Liver (tissue), 9 donors: ENCODE results near the gene PHF20. TPM values are rescaled to one million over a fixed set of nuclear protein-coding genes. Genes with fewer than 3 reads are reported as not detected.

Source experiments
- DNase-seq: peaks from one replicate; pipeline ENCODE4 v3.0.0-alpha.2; 2017; ENCODE audit warnings: low spot score
- H3K27ac ChIP-seq, 2 donors: one replicate each; pipeline ENCODE4 v1.7.0; 2013; ENCODE audit warnings: inconsistent platforms in 2 of 2, low read length in 2 of 2, control low read depth in 1 of 2, low read depth in 1 of 2, mild to moderate bottlenecking in 1 of 2
- H3K27me3 ChIP-seq, 4 donors: one replicate each; pipeline versions ENCODE4 v1.6.1 to v1.7.0; 2013; ENCODE audit warnings: low read length in 3 of 4, inconsistent platforms in 1 of 4, mild to moderate bottlenecking in 1 of 4, moderate library complexity in 1 of 4; ENCODE audit not compliant: control insufficient read depth in 4 of 4, insufficient read depth in 4 of 4
- H3K36me3 ChIP-seq, 4 donors: one replicate each; pipeline versions ENCODE4 v1.6.1 to v1.7.0; 2013; ENCODE audit warnings: low read length in 3 of 4, mild to moderate bottlenecking in 3 of 4, low read depth in 1 of 4, moderate library complexity in 1 of 4; ENCODE audit not compliant: control insufficient read depth in 4 of 4, insufficient read depth in 3 of 4
- H3K4me1 ChIP-seq, 4 donors: one replicate each; pipeline versions ENCODE4 v1.6.1 to v1.7.0; 2013; ENCODE audit warnings: low read length in 3 of 4, mild to moderate bottlenecking in 3 of 4, moderate library complexity in 1 of 4; ENCODE audit not compliant: control insufficient read depth in 4 of 4, insufficient read depth in 4 of 4
- H3K4me3 ChIP-seq, 3 donors: one replicate each; pipeline versions ENCODE4 v1.6.1 to v1.7.0; 2013; ENCODE audit warnings: low read length in 3 of 3, control low read depth in 1 of 3, low read depth in 1 of 3, mild to moderate bottlenecking in 1 of 3
- H3K9ac ChIP-seq, 2 donors: one replicate each; pipeline ENCODE4 v1.7.0; 2013; ENCODE audit warnings: low read length in 2 of 2, mild to moderate bottlenecking in 2 of 2, moderate library complexity in 2 of 2, control low read depth in 1 of 2, low read depth in 1 of 2
- H3K9me3 ChIP-seq, 4 donors: one replicate each; pipeline versions ENCODE4 v1.6.1 to v1.7.0; 2013; ENCODE audit warnings: low read length in 3 of 4; ENCODE audit not compliant: control insufficient read depth in 4 of 4
- EGR1 ChIP-seq, 2 donors: IDR thresholded peaks; 2 replicates each; pipeline ENCODE4 v1.6.1; 2016 to 2018; ENCODE audit warnings: antibody characterized with exemption in 2 of 2, low read depth in 2 of 2
- FOXA1 ChIP-seq: IDR thresholded peaks from 2 replicates; pipeline ENCODE4 v1.6.1; 2016; ENCODE audit warnings: antibody characterized with exemption
- FOXA2 ChIP-seq: IDR thresholded peaks from 2 replicates; pipeline ENCODE4 v1.6.1; 2016; ENCODE audit warnings: antibody characterized with exemption
- GABPA ChIP-seq, 2 donors: IDR thresholded peaks in 1 of 2; conservative IDR thresholded peaks in 1 of 2; 2 replicates each; pipeline ENCODE4 v1.6.1; 2016; ENCODE audit warnings: antibody characterized with exemption in 2 of 2, mild to moderate bottlenecking in 1 of 2, moderate library complexity in 1 of 2
- HNF4A ChIP-seq, 2 donors: conservative IDR thresholded peaks; 2 replicates each; pipeline ENCODE4 v1.6.1; 2016; ENCODE audit warnings: antibody characterized with exemption in 2 of 2, mild to moderate bottlenecking in 2 of 2
- HNF4G ChIP-seq: IDR thresholded peaks from 2 replicates; pipeline ENCODE4 v1.6.1; 2016; ENCODE audit warnings: antibody characterized with exemption
- JUND ChIP-seq, 2 donors: IDR thresholded peaks; 2 replicates each; pipeline ENCODE4 v1.6.1; 2016; ENCODE audit warnings: antibody characterized with exemption in 2 of 2
- NR2F2 ChIP-seq: IDR thresholded peaks from 2 replicates; pipeline ENCODE4 v1.6.1; 2016; ENCODE audit warnings: antibody characterized with exemption
- RAD21 ChIP-seq, 2 donors: IDR thresholded peaks; 2 replicates each; pipeline ENCODE4 v1.6.1; 2016; ENCODE audit warnings: antibody characterized with exemption in 2 of 2, mild to moderate bottlenecking in 2 of 2
- RXRA ChIP-seq, 2 donors: IDR thresholded peaks; 2 replicates each; pipeline ENCODE4 v1.6.1; 2017 to 2018; ENCODE audit warnings: antibody characterized with exemption in 2 of 2, mild to moderate bottlenecking in 1 of 2
- SP1 ChIP-seq: IDR thresholded peaks from 2 replicates; pipeline ENCODE4 v1.6.1; 2018; ENCODE audit warnings: antibody characterized with exemption, mild to moderate bottlenecking
- TAF1 ChIP-seq: conservative IDR thresholded peaks from 2 replicates; pipeline ENCODE4 v1.6.1; 2016; ENCODE audit warnings: antibody characterized with exemption, mild to moderate bottlenecking
- WGBS: extraction: QIAGEN DNeasy Blood & Tissue Kit; methylation state at CpG from one replicate; pipeline ENCODE4 v1.1.7; 2013; 5-methylcytosine and 5-hydroxymethylcytosine counted together
- polyA plus RNA-seq, 2 donors: library from polyadenylated mRNA; stranded (reverse) in 1 of 2; unstranded in 1 of 2; fragments of 200-250 nt in 1 of 2; fragments of >200 nt in 1 of 2; fragmentation: Nextera tagmentation in 1 of 2; extraction: Ambion mirVana in 1 of 2; gene quantifications; one replicate each; pipeline versions ENCODE4 v1.2.1 to v1.2.3, GENCODE V29; 2013 to 2015
- total RNA-seq, 2 donors: library from RNA; depleted of rRNA; stranded (reverse); fragments of >200 nt; gene quantifications; one replicate each; pipeline ENCODE4 v1.2.3, GENCODE V29; 2014
- TF ChIP-seq, protein P1 (sequence below): IDR thresholded peaks from 2 replicates; pipeline ENCODE4 v1.6.1; 2016; ENCODE audit warnings: antibody characterized with exemption
- TF ChIP-seq, protein P2 (sequence below): fragments of 150-350 bp; IDR thresholded peaks from 2 replicates; pipeline ENCODE4 v1.5.1; 2017; ENCODE audit warnings: improper control_type of control experiment, low read depth, low read length; ENCODE audit not compliant: missing input control
- TF ChIP-seq, protein P3 (sequence below): IDR thresholded peaks from 2 replicates; pipeline ENCODE4 v1.6.1; 2016; ENCODE audit warnings: antibody characterized with exemption
- TF ChIP-seq, protein P4 (sequence below): IDR thresholded peaks from 2 replicates; pipeline ENCODE4 v1.6.1; 2016; ENCODE audit warnings: antibody characterized with exemption, mild to moderate bottlenecking
- TF ChIP-seq, protein P5 (sequence below): IDR thresholded peaks from 2 replicates; pipeline ENCODE4 v1.6.1; 2016; ENCODE audit warnings: antibody characterized with exemption
- donor health status: healthy.
- donor health status: healthy.
- donor health status: healthy.
- donor health status: healthy.
- donor health status: healthy.

PHF20 gene
- total and polyA plus RNA-seq, 4 donors, result 5.1 to 11.7 (median 10.3) TPM

DNA sequence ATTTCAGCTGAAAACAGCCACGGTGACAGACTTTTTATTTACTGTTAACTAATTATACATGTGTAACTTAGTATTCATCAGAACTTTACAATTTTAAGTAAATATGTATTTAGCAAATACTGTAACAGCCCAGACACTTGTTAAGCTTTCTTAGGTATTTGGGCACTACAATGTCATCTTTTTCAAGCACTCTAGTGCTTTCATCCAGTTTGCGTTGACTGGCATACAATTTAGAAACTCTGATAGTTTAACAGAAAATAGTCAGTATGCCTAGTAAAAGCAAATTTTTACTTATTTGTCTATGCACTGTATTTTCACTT is 40.4 kb upstream of the PHF20 start:
- no peaks in the 10 kb centered on the region for H3K9me3 ChIP-seq
- 62% methylated on average over 2 of the region's 2 CpGs for WGBS
- no peak overlapping the region for H3K9ac ChIP-seq
- no peak for TF ChIP-seq TAF1
- no peak for TF ChIP-seq JUND (IDR thresholded peaks at IDR 0.05)
- TF ChIP-seq FOXA1, result no peak
- TF ChIP-seq, protein P1, sequence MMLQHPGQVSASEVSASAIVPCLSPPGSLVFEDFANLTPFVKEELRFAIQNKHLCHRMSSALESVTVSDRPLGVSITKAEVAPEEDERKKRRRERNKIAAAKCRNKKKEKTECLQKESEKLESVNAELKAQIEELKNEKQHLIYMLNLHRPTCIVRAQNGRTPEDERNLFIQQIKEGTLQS, result no peak
- no peak for TF ChIP-seq FOXA2
- TF ChIP-seq HNF4A (conservative IDR thresholded peaks at IDR 0.05), result no peak
- TF ChIP-seq EGR1 (IDR thresholded peaks at IDR 0.05; ENCODE audit: low read depth in 2 of 2), result no peak
- TF ChIP-seq RXRA (IDR thresholded peaks at IDR 0.05), result no peak
- TF ChIP-seq RAD21 (IDR thresholded peaks at IDR 0.05), result no peak
- no peak for TF ChIP-seq SP1
- TF ChIP-seq, protein P2, sequence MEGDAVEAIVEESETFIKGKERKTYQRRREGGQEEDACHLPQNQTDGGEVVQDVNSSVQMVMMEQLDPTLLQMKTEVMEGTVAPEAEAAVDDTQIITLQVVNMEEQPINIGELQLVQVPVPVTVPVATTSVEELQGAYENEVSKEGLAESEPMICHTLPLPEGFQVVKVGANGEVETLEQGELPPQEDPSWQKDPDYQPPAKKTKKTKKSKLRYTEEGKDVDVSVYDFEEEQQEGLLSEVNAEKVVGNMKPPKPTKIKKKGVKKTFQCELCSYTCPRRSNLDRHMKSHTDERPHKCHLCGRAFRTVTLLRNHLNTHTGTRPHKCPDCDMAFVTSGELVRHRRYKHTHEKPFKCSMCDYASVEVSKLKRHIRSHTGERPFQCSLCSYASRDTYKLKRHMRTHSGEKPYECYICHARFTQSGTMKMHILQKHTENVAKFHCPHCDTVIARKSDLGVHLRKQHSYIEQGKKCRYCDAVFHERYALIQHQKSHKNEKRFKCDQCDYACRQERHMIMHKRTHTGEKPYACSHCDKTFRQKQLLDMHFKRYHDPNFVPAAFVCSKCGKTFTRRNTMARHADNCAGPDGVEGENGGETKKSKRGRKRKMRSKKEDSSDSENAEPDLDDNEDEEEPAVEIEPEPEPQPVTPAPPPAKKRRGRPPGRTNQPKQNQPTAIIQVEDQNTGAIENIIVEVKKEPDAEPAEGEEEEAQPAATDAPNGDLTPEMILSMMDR, result no peak
- no peak for TF ChIP-seq HNF4G
- no peak for TF ChIP-seq GABPA (IDR thresholded peaks at IDR 0.05 in 1 of 2, conservative IDR thresholded peaks at IDR 0.05 in 1 of 2)
- TF ChIP-seq, protein P3, sequence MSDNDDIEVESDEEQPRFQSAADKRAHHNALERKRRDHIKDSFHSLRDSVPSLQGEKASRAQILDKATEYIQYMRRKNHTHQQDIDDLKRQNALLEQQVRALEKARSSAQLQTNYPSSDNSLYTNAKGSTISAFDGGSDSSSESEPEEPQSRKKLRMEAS, result no peak
- TF ChIP-seq, protein P4, sequence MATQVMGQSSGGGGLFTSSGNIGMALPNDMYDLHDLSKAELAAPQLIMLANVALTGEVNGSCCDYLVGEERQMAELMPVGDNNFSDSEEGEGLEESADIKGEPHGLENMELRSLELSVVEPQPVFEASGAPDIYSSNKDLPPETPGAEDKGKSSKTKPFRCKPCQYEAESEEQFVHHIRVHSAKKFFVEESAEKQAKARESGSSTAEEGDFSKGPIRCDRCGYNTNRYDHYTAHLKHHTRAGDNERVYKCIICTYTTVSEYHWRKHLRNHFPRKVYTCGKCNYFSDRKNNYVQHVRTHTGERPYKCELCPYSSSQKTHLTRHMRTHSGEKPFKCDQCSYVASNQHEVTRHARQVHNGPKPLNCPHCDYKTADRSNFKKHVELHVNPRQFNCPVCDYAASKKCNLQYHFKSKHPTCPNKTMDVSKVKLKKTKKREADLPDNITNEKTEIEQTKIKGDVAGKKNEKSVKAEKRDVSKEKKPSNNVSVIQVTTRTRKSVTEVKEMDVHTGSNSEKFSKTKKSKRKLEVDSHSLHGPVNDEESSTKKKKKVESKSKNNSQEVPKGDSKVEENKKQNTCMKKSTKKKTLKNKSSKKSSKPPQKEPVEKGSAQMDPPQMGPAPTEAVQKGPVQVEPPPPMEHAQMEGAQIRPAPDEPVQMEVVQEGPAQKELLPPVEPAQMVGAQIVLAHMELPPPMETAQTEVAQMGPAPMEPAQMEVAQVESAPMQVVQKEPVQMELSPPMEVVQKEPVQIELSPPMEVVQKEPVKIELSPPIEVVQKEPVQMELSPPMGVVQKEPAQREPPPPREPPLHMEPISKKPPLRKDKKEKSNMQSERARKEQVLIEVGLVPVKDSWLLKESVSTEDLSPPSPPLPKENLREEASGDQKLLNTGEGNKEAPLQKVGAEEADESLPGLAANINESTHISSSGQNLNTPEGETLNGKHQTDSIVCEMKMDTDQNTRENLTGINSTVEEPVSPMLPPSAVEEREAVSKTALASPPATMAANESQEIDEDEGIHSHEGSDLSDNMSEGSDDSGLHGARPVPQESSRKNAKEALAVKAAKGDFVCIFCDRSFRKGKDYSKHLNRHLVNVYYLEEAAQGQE, result no peak
- TF ChIP-seq NR2F2, result no peak
- TF ChIP-seq, protein P5, sequence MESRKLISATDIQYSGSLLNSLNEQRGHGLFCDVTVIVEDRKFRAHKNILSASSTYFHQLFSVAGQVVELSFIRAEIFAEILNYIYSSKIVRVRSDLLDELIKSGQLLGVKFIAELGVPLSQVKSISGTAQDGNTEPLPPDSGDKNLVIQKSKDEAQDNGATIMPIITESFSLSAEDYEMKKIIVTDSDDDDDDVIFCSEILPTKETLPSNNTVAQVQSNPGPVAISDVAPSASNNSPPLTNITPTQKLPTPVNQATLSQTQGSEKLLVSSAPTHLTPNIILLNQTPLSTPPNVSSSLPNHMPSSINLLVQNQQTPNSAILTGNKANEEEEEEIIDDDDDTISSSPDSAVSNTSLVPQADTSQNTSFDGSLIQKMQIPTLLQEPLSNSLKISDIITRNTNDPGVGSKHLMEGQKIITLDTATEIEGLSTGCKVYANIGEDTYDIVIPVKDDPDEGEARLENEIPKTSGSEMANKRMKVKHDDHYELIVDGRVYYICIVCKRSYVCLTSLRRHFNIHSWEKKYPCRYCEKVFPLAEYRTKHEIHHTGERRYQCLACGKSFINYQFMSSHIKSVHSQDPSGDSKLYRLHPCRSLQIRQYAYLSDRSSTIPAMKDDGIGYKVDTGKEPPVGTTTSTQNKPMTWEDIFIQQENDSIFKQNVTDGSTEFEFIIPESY, result no peak
- peaks cover 1 to 48% (median 31%) of the 10 kb centered on the region in 4 donors for H3K4me1 ChIP-seq
- H3K36me3 ChIP-seq, result peaks cover 19 to 91% (median 85%) of the 10 kb centered on the region in 4 donors
- no peak for DNase-seq
- no peak overlapping the region for H3K4me3 ChIP-seq
- H3K27ac ChIP-seq, result no peak overlapping the region
- no peaks in the 10 kb centered on the region for H3K27me3 ChIP-seq
